Measurements from ENCODE around the gene ANKRD9.

- TF ChIP-seq CTCF (IDR thresholded peaks at IDR 0.05; ENCODE audit: poor library complexity) (no peak), EZH2phosphoT487 (IDR thresholded peaks at IDR 0.05; ENCODE audit: low read depth, severe bottlenecking, unreplicated experiment) (no peak)
These were observed 17.6 kb downstream of the ANKRD9 start for GRCh38 chr14:102491786-102492530.

All from hepatocyte (in vitro differentiated cells).